ENCODE data around the gene C21orf58. TPM values are rescaled to one million over a fixed set of nuclear protein-coding genes. Genes with fewer than 3 reads are reported as not detected.

Gene C21orf58
- total RNA-seq, 1 experiment from 2014 or later, result 7.8 TPM

GRCh38 chr21:46256501-46256994 is 67.1 kb downstream of the C21orf58 start:
- no peak for DNase-seq (ENCODE audit: low spot score)

- DNase-seq (ENCODE audit: low spot score), result no peak
These were observed 67.8 kb downstream of the C21orf58 start for GRCh38 chr21:46255758-46256337.

DNA sequence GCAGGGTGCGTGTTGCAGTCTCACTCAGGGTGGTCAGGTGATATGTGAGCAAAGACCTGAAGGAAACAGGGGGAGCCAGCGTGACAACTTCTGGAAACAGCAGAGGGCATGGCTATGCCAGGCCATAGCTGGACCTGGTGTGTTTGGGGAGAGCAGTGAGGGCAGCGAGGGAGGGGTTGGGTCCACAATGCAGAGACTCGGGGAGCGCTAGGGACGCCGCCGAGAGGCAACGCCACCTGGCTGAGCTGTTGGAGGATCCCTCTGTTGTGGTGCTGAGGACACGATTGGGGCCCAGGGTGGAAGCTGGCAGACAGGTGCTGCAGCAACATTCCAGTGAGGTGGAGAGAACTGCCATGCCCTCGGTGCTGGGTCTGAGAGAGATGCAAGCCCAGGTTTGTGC is 68.5 kb downstream of the C21orf58 start:
- DNase-seq (ENCODE audit: low spot score), result no peak

GRCh38 chr21:46254208-46254975 is 69.3 kb downstream of the C21orf58 start:
- no peak for DNase-seq (ENCODE audit: low spot score)

DNA sequence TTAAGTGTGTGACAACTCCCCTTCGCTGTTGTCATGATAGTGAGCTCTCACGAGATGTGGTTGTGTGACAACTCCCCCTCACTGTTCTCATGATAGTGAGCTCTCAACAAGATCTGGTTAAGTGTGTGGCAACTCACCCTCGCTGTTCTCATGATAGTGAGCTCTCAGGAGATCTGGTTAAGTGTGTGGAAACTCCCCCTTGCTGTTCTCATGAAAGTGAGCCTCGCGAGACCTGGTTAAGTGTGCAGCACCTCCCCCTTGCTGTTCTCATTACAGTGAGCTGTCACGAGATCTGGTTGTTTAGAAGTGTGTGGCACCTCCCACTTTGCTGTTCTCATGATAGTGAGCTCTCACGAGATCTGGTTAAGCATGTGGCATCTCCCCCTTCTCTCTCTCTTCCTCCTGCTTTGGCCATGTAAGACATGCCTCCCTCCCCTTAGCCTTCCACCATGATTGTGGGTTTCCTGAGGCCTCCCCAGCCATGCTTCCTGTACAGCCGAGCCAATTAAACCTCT is 70.0 kb downstream of the C21orf58 start:
- DNase-seq (ENCODE audit: low spot score), result no peak

DNA sequence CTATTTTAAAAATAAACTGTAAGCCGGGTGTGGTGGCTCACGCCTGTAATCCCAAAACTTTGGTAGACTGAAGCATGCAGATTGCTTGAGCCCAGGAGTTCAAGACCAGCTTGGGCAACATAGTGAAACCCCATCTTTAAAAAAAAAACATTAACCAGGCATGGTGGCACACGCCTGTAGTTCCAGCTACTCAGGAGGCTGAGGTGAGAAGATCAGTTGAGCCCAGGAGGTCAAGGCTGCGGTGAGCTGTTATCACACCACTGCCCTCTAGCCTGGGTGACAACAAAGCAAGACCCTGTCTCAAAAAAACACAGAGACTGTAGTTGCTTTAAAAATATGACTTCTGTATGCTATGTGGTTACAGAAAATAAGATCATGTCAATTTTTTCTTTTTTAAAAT is 70.8 kb downstream of the C21orf58 start:
- DNase-seq (ENCODE audit: low spot score), result no peak

Other genes starting within 250 kb of the C21orf58 start
- 163 and 221 TPM in 2 replicates for gene COL6A2, start 225.8 kb downstream of the C21orf58 start, total RNA-seq (2014; rRNA removed; shearing (Covaris generic))
- 0.45 TPM in 1 of 2 replicates, not detected in the other for gene FTCD, start 168.3 kb downstream of the C21orf58 start, total RNA-seq (2014; rRNA removed; shearing (Covaris generic))
- 13.9 and 16.0 TPM in 2 replicates for gene SPATC1L, start 139.4 kb downstream of the C21orf58 start, total RNA-seq (2014; rRNA removed; shearing (Covaris generic))
- 76.0 and 95.1 TPM in 2 replicates for gene LSS, start 95.1 kb downstream of the C21orf58 start, total RNA-seq (2014; rRNA removed; shearing (Covaris generic))
- gene MCM3AP, start 38.3 kb downstream of the C21orf58 start, total RNA-seq (2014; rRNA removed; shearing (Covaris generic)), result 57.6 and 61.7 TPM in 2 replicates
- gene YBEY, start 37.5 kb downstream of the C21orf58 start, total RNA-seq (2014; rRNA removed; shearing (Covaris generic)), result 13.7 and 25.5 TPM in 2 replicates
- gene PCNT, start 286 bp upstream of the C21orf58 start, total RNA-seq (2014; rRNA removed; shearing (Covaris generic)), result 20.1 and 20.5 TPM in 2 replicates
- 8.9 and 9.9 TPM in 2 replicates for gene DIP2A, start 135.0 kb upstream of the C21orf58 start, total RNA-seq (2014; rRNA removed; shearing (Covaris generic))

All from A172 (cell line).